Suprapubic skin (tissue), 3 donors: ENCODE results near the gene SLC16A12.

Experiments used
- CTCF ChIP-seq, 2 donors: fragments of 200-600 bp in 1 of 2; fragments of 450-650 bp in 1 of 2; sonication (generic) in 1 of 2; IDR thresholded peaks; one replicate each; pipeline ENCODE4 v1.5.1; 2016 to 2019; ENCODE audit warnings: antibody characterized with exemption in 2 of 2, mild to moderate bottlenecking in 1 of 2, moderate library complexity in 1 of 2
- POLR2AphosphoS5 ChIP-seq, 3 donors: sonication (generic); formaldehyde crosslinking; IDR thresholded peaks; one replicate each; pipeline ENCODE4 v1.6.1; 2017; ENCODE audit warnings: antibody characterized with exemption in 3 of 3

DNA sequence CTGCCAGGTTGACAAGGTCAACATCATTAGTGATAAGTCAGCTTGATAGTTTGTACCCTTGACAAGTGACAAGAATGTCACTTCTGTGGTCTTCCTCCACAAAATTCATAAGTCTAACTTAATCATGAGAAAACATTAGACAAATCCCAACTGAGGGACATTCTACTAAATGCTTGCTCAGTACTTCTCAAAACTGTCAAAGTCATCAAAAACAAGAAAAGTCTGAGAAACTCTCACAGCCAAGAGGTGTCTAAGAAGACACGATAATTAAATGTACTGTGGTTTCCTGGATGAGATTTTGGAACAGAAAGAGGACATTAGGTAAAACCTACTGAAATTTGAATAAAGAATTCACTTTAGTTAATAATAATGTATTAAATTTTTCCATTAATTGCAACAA is 29.8 kb upstream of the SLC16A12 start:
- TF ChIP-seq POLR2AphosphoS5 (IDR thresholded peaks at IDR 0.05) (no peak), CTCF (IDR thresholded peaks at IDR 0.05) (no peak)
